Measurements from ENCODE around the gene FADS1. TPM values are rescaled to one million over a fixed set of nuclear protein-coding genes. Genes with fewer than 3 reads are reported as not detected.
A peak's percentile ranks its signal among the peaks of the same experiment; 100 is the strongest.

Gene FADS1
- total and polyA plus RNA-seq, 2 of the 8 experiments (the other 6 are each of a cell fraction or from before 2014, with no cell fraction given) = 115 to 141 TPM

DNA sequence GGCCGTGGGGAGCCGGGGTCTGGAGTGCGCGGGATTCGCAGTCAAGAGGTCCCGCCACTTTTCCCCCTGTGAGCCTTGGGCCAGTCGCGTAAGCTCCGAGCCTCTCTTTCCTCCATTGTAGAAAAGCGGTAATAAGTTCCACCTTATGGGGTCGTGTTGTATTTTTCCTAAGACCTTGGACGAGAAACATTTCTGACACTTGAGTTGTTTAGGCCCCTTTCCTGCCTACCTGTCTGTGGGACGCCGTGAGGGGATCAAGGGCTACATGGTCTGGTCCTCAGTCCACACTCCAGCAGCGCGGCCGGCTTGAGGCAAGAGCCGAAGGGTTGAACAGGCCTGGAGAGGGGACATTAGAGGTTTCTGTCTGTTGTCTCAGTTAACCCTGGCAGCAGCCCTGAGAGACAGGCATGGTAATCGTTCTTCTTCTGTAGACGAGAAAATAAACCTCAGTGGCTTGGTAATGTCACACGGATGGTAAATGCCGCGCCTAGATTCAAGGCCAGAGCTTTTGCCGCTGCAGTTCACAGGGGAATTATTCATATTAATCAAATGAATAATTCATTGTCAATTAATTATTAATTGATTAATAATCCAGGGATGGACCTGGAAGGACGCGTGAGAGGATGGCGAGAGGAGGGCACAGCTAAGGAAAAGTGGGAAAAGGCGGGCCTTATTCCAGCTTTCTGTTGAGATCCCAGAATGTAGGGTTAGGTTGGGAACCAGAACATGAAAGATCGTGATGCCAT, 23.5 kb downstream of the FADS1 start:
- no peak overlapping the region for H3K23ac ChIP-seq (ENCODE audit: insufficient read length)
- H3K79me1 ChIP-seq (ENCODE audit: low read depth, low read length) = no peaks in the 10 kb centered on the region; the same call in 1 of the 2 replicates
- H3K56ac ChIP-seq (replicated peaks; ENCODE audit: insufficient read length, low read depth, low read length) = peak overlapping the region; percentile 96
- peak overlapping the region; percentile 100 for H2BK5ac ChIP-seq (ENCODE audit: low read depth, low read length)
- H2BK15ac ChIP-seq (ENCODE audit: low read length) = 0 out of 2 replicates have a peak overlapping the region, but pooled peaks have one; percentile 41
- H2BK120ac ChIP-seq (replicated peaks; ENCODE audit: low read depth, low read length) = no peak overlapping the region
- H3K18ac ChIP-seq (ENCODE audit: extremely low read depth, low read length) = no peak overlapping the region
- H3K4me3 ChIP-seq (ENCODE audit: extremely low read depth in 1 of 4, insufficient read depth in 2 of 4, low read depth in 3 of 4, low read length in 4 of 4) = peak overlapping the region; percentile 86 to 99 (median 98)
- 10% methylated on average over 26 of the region's 29 CpGs; no CpG with 5 or more reads in 1 of the 2 experiments for WGBS, 2 experiments (ENCODE audit: extremely low coverage in 1 of 2, insufficient coverage in 1 of 2, insufficient read length in 1 of 2, insufficient replicate concordance in 2 of 2, low coverage in 1 of 2, low lambda C conversion rate in 2 of 2, missing lambda C conversion rate in 1 of 2)
- H3K79me2 ChIP-seq (ENCODE audit: control insufficient read depth in 1 of 2, insufficient read depth in 2 of 2, low read length in 2 of 2) = peaks cover 8 to 58% of the 10 kb centered on the region in 2 experiments
- POLR2A ChIA-PET (ENCODE audit: partially characterized antibody) = interaction anchor here (0.8 to 20.9 kb wide), 24 partner anchors 9 to 331 kb away, joined by 3 to 354 read pairs (median 7); partner anchors contain the start of genes FADS1, FADS2, FTH1 and MYRF
- H3K9ac ChIP-seq (replicated peaks in 1 of 4; ENCODE audit: extremely low read depth in 1 of 4, low read depth in 3 of 4, low read length in 3 of 4) = peak overlapping the region; percentile 90 to 100 (median 99)
- H2AFZ ChIP-seq (ENCODE audit: low read length) = no peak overlapping the region
- H2AK5ac ChIP-seq (ENCODE audit: low read depth, low read length) = no peak overlapping the region; the same call in 1 of the 2 replicates
- peak overlapping the region; percentile 100 for H3K27ac ChIP-seq (ENCODE audit: low read depth, low read length)
- H3K4ac ChIP-seq (replicated peaks; ENCODE audit: insufficient read length, low read depth, low read length) = peak overlapping the region; percentile 57
- no peak for DNase-seq (ENCODE audit: low read depth in 1 of 2, low spot score in 2 of 2)
- no peak for FAIRE-seq
- H3K14ac ChIP-seq (ENCODE audit: insufficient read length) = no peak overlapping the region
- H2BK20ac ChIP-seq (ENCODE audit: low read length) = no peak overlapping the region
- H4K5ac ChIP-seq (ENCODE audit: insufficient read length, low read depth, low read length) = peak overlapping the region; percentile 68
- H4K91ac ChIP-seq (replicated peaks; ENCODE audit: insufficient read length, low read length) = peak overlapping the region; percentile 52
- peak overlapping the region; percentile 98 for H4K8ac ChIP-seq (ENCODE audit: extremely low read depth, insufficient read depth, low read length)
- H3K9me3 ChIP-seq (ENCODE audit: insufficient read depth in 2 of 2, low read depth in 1 of 2, low read length in 1 of 2) = no peaks in the 10 kb centered on the region
- H3K4me2 ChIP-seq (ENCODE audit: insufficient read depth in 1 of 2, low read depth in 2 of 2, low read length in 2 of 2) = peak overlapping the region; percentile 68 to 93
- H3K36me3 ChIP-seq (ENCODE audit: control insufficient read depth in 2 of 4, insufficient read depth in 4 of 4, low read length in 3 of 4) = peaks cover 14 to 37% (median 30%) of the 10 kb centered on the region in 4 experiments; a peak in 7 of 8 replicates
- H3K23me2 ChIP-seq (ENCODE audit: low read depth, low read length) = peaks cover 2% of the 10 kb centered on the region; the same call in 1 of the 2 replicates
- H2BK12ac ChIP-seq (ENCODE audit: low read depth, low read length) = no peak overlapping the region
- H3K4me1 ChIP-seq (replicated peaks in 1 of 4; ENCODE audit: control insufficient read depth in 3 of 4, insufficient read depth in 4 of 4, low read length in 3 of 4) = 0 out of 7 replicates have a peak, but pooled peaks cover 0 to 2% (median 0%) of the 10 kb centered on the region in 4 experiments
- TF ChIP-seq, protein P1, sequence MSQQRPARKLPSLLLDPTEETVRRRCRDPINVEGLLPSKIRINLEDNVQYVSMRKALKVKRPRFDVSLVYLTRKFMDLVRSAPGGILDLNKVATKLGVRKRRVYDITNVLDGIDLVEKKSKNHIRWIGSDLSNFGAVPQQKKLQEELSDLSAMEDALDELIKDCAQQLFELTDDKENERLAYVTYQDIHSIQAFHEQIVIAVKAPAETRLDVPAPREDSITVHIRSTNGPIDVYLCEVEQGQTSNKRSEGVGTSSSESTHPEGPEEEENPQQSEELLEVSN (IDR thresholded peaks at IDR 0.05) = 0 out of 2 replicates have a peak, but pooled peaks have one; percentile 22
- peak; percentile 47; the same call in 1 of the 2 replicates for TF ChIP-seq PHF8 (conservative IDR thresholded peaks at IDR 0.05; ENCODE audit: low read depth, low read length)
- peak in 1 of 2 experiments; percentile 73; a peak in 2 of 3 replicates for TF ChIP-seq POLR2A (IDR thresholded peaks at IDR 0.05; ENCODE audit: control extremely low read depth in 1 of 2, low read depth in 2 of 2, low read length in 2 of 2)
- no peak for TF ChIP-seq HDAC6 (IDR thresholded peaks at IDR 0.05; ENCODE audit: low read depth, low read length)
- H3K27me3 ChIP-seq (replicated peaks in 1 of 4; ENCODE audit: control insufficient read depth in 3 of 4, extremely low read depth in 1 of 4, insufficient read depth in 3 of 4, low read length in 3 of 4) = no peaks in the 10 kb centered on the region
- CTCF ChIA-PET (ENCODE audit: partially characterized antibody) = interaction anchor here (0.6 to 10.5 kb wide), 9 partner anchors 13 to 664 kb away, joined by 3 to 168 read pairs (median 5); no protein-coding TSS in a partner anchor
- peaks cover 4 to 6% of the 10 kb centered on the region in 2 experiments for H4K20me1 ChIP-seq (replicated peaks in 1 of 2; ENCODE audit: control insufficient read depth in 1 of 2, insufficient read depth in 2 of 2, low read length in 2 of 2)
